ENCODE results near the gene PM20D2. TPM values are rescaled to one million over a fixed set of nuclear protein-coding genes. Genes with fewer than 3 reads are reported as not detected.

The PM20D2 gene
- total and polyA plus RNA-seq, 2 of the 8 experiments (the other 6 are each of a cell fraction or from before 2014, with no cell fraction given) = 2.7 to 7.6 TPM

DNA sequence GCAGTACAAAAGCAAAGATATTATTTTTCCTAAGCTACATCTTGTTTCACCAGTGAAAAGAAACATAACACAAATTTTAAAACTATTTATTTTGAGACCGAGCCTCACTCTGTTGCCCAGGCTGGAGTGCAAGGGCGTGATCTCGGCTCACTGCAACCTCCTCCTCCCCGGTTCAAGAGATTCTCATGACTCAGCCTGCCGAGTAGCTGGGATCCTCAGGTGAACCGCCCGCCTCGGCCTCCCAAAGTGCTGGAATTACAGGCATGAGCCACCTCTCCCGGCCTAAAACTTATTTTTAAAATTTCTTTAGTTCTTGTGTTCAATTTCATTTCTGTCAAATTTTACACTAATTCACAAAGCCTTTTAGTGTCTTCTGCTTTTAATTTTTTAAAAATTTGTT, 33.9 kb upstream of the PM20D2 start:
- Histone ChIP-seq H3K18ac (ENCODE audit: extremely low read depth, low read length) (no peak overlapping the region), H2BK15ac (ENCODE audit: low read length) (no peak overlapping the region), H3K27me3 (replicated peaks in 1 of 4; ENCODE audit: control insufficient read depth in 3 of 4, extremely low read depth in 1 of 4, insufficient read depth in 3 of 4, low read length in 3 of 4) (peaks cover 0 to 7% (median 0%) of the 10 kb centered on the region in 4 experiments; a peak in 2 of 7 replicates), H3K23ac (ENCODE audit: insufficient read length) (no peak overlapping the region), H3K36me3 (ENCODE audit: control insufficient read depth in 2 of 4, insufficient read depth in 4 of 4, low read length in 3 of 4) (no peaks in the 10 kb centered on the region), H3K4ac (replicated peaks; ENCODE audit: insufficient read length, low read depth, low read length) (no peak overlapping the region), H4K5ac (ENCODE audit: insufficient read length, low read depth, low read length) (no peak overlapping the region), H2BK120ac (replicated peaks; ENCODE audit: low read depth, low read length) (no peak overlapping the region), H2BK20ac (ENCODE audit: low read length) (no peak overlapping the region), H3K4me3 (ENCODE audit: extremely low read depth in 1 of 4, insufficient read depth in 2 of 4, low read depth in 3 of 4, low read length in 4 of 4) (no peak overlapping the region), H3K23me2 (ENCODE audit: low read depth, low read length) (no peaks in the 10 kb centered on the region), H2BK5ac (ENCODE audit: low read depth, low read length) (no peak overlapping the region), H4K8ac (ENCODE audit: extremely low read depth, insufficient read depth, low read length) (no peak overlapping the region), H4K91ac (replicated peaks; ENCODE audit: insufficient read length, low read length) (no peak overlapping the region), H3K79me2 (ENCODE audit: control insufficient read depth in 1 of 2, insufficient read depth in 2 of 2, low read length in 2 of 2) (no peaks in the 10 kb centered on the region; a peak in 1 of 4 replicates), H3K14ac (ENCODE audit: insufficient read length) (no peak overlapping the region), H3K79me1 (ENCODE audit: low read depth, low read length) (no peaks in the 10 kb centered on the region; the same call in 1 of the 2 replicates), H2AK5ac (ENCODE audit: low read depth, low read length) (no peak overlapping the region), H4K20me1 (replicated peaks in 1 of 2; ENCODE audit: control insufficient read depth in 1 of 2, insufficient read depth in 2 of 2, low read length in 2 of 2) (no peaks in the 10 kb centered on the region), H3K9me3 (ENCODE audit: insufficient read depth in 2 of 2, low read depth in 1 of 2, low read length in 1 of 2) (no peaks in the 10 kb centered on the region), H2AFZ (ENCODE audit: low read length) (no peak overlapping the region), H2BK12ac (ENCODE audit: low read depth, low read length) (no peak overlapping the region), H3K9ac (replicated peaks in 1 of 4; ENCODE audit: extremely low read depth in 1 of 4, low read depth in 3 of 4, low read length in 3 of 4) (no peak overlapping the region), H3K27ac (ENCODE audit: low read depth, low read length) (no peak overlapping the region), H3K56ac (replicated peaks; ENCODE audit: insufficient read length, low read depth, low read length) (no peak overlapping the region), H3K4me1 (replicated peaks in 1 of 4; ENCODE audit: control insufficient read depth in 3 of 4, insufficient read depth in 4 of 4, low read length in 3 of 4) (no peaks in the 10 kb centered on the region), H3K4me2 (ENCODE audit: insufficient read depth in 1 of 2, low read depth in 2 of 2, low read length in 2 of 2) (no peak overlapping the region)
- ChIA-PET POLR2A (ENCODE audit: partially characterized antibody) (interaction anchor here (0.5 kb wide), 1 partner anchor 146 kb away, joined by 3 read pairs; no protein-coding TSS in a partner anchor), CTCF (ENCODE audit: partially characterized antibody) (no interaction called here)
- DNase-seq (ENCODE audit: low read depth in 1 of 2, low spot score in 2 of 2) (no peak), FAIRE-seq (no peak)
- TF ChIP-seq ZNF274 (IDR thresholded peaks at IDR 0.05; ENCODE audit: borderline replicate concordance, extremely low read depth, low read length) (no peak), RFX5 (IDR thresholded peaks at IDR 0.05; ENCODE audit: borderline replicate concordance, low read depth, low read length) (no peak), RAD21 (IDR thresholded peaks at IDR 0.05 in 1 of 2, conservative IDR thresholded peaks at IDR 0.05 in 1 of 2; ENCODE audit: low read depth in 2 of 2, low read length in 2 of 2) (no peak), EZH2 (IDR thresholded peaks at IDR 0.05; ENCODE audit: low read depth, low read length, severe bottlenecking) (no peak), TCF12 (IDR thresholded peaks at IDR 0.05; ENCODE audit: low read depth, low read length) (no peak), SUZ12 (IDR thresholded peaks at IDR 0.05; ENCODE audit: low read length) (no peak), POU5F1 (IDR thresholded peaks at IDR 0.05; ENCODE audit: low read depth, low read length) (no peak), RXRA (IDR thresholded peaks at IDR 0.05; ENCODE audit: insufficient read depth, low read depth, low read length) (no peak), SP1 (IDR thresholded peaks at IDR 0.05; ENCODE audit: low read depth, low read length) (no peak), JUND (IDR thresholded peaks at IDR 0.05; ENCODE audit: low read length) (no peak), BRCA1 (IDR thresholded peaks at IDR 0.05; ENCODE audit: low read depth, low read length) (no peak)
- WGBS, 2 experiments (ENCODE audit: extremely low coverage in 1 of 2, insufficient coverage in 1 of 2, insufficient read length in 1 of 2, insufficient replicate concordance in 2 of 2, low coverage in 1 of 2, low lambda C conversion rate in 2 of 2, missing lambda C conversion rate in 1 of 2) = 96% methylated on average over 9 of the region's 9 CpGs; no CpG with 5 or more reads in 1 of the 2 experiments

Data from H1 (cell line).